Activated B cell treated with CpG ODN at 0.5 μM for 24 hours (primary cell): Measurements from ENCODE around the gene OMP. TPM values are rescaled to one million over a fixed set of nuclear protein-coding genes. Genes with fewer than 3 reads are reported as not detected.

Source experiments
- ATAC-seq: fragments of 200-7000 bp; cut with Tn5 transposase; one replicate; pipeline ENCODE4 v1.10.0; 2021; ENCODE audit warnings: low read depth, mild to moderate bottlenecking, moderate library complexity
- CTCF ChIA-PET: fragments of 350-600 bp; sonication (Branson Sonifier 250); formaldehyde crosslinking; loops from one replicate; lab custom pipeline; 2021; ENCODE audit warnings: antibody characterized with exemption; lab: Charles Lee
- POLR2A ChIA-PET: fragments of 350-600 bp; sonication (Branson Sonifier 250); formaldehyde crosslinking; loops from one replicate; lab custom pipeline; 2021; ENCODE audit warnings: antibody characterized with exemption; lab: Charles Lee
- DNase-seq: peaks from one replicate; pipeline ENCODE4 v3.0.0; 2022
- H3K27ac Mint-ChIP-seq: one replicate; pipeline ENCODE4 v1.8.0; 2020; ENCODE audit warnings: mixed read lengths
- H3K27me3 Mint-ChIP-seq: one replicate; pipeline ENCODE4 v1.8.0; 2021; ENCODE audit warnings: mixed read lengths
- H3K36me3 Mint-ChIP-seq: one replicate; pipeline ENCODE4 v1.8.0; 2021; ENCODE audit warnings: low read depth, mixed read lengths
- H3K4me1 Mint-ChIP-seq: one replicate; pipeline ENCODE4 v1.8.0; 2021; ENCODE audit warnings: mixed read lengths
- H3K4me3 Mint-ChIP-seq: one replicate; pipeline ENCODE4 v1.8.0; 2020; ENCODE audit warnings: mild to moderate bottlenecking, mixed read lengths
- H3K9me3 Mint-ChIP-seq: one replicate; pipeline ENCODE4 v1.8.0; 2020; ENCODE audit warnings: mixed read lengths
- CTCF ChIP-seq: fragments of 200-600 bp; IDR thresholded peaks from one replicate; pipeline ENCODE4 v1.8.0; 2022; ENCODE audit warnings: antibody characterized with exemption, mild to moderate bottlenecking
- intact Hi-C: fragments of 100-400 bp; cut with micrococcal nuclease; formaldehyde crosslinking; loops from one replicate; pipeline ENCODE4 v1.15.1; 2024
- total RNA-seq: library from RNA; stranded (reverse); gene quantifications from 2 replicates; pipeline ENCODE4 v1.2.3, GENCODE V29; 2022

OMP gene
- total RNA-seq, 1 donor from 2014 or later, result not detected

GRCh38 chr11:77064648-77065217 lies 37.9 kb upstream of the OMP start:
- H3K27ac Mint-ChIP-seq, result no peak overlapping the region
- CTCF ChIA-PET, result interaction anchor here (1.7 kb wide), 1 partner anchor 27 kb away, joined by 9 read pairs; no protein-coding TSS in a partner anchor
- no peak for TF ChIP-seq CTCF
- ATAC-seq, result no peak
- POLR2A ChIA-PET, result no interaction called here
- intact Hi-C loops, result loop anchor here (10.0 kb wide), 1 partner anchor 410 kb away; the partner anchor contains the start of gene PAK1
- DNase-seq, result no peak
- peak overlapping the region; percentile 3 for H3K4me3 Mint-ChIP-seq
- no peaks in the 10 kb centered on the region for H3K36me3 Mint-ChIP-seq
- H3K27me3 Mint-ChIP-seq, result no peaks in the 10 kb centered on the region
- peaks cover 10% of the 10 kb centered on the region for H3K4me1 Mint-ChIP-seq
- peaks cover 3% of the 10 kb centered on the region for H3K9me3 Mint-ChIP-seq

- Mint-ChIP-seq H3K27ac (peak overlapping the region; percentile 54), H3K4me3 (peak overlapping the region; percentile 85), H3K27me3 (no peaks in the 10 kb centered on the region), H3K9me3 (peaks cover 3% of the 10 kb centered on the region), H3K4me1 (peaks cover 10% of the 10 kb centered on the region), H3K36me3 (no peaks in the 10 kb centered on the region)
- ATAC-seq (no peak), DNase-seq (no peak)
- ChIA-PET CTCF (interaction anchor here (1.7 kb wide), 1 partner anchor 26 kb away, joined by 9 read pairs; no protein-coding TSS in a partner anchor), POLR2A (no interaction called here)
- intact Hi-C loops, result loop anchor here (1.0 to 10.0 kb wide), 4 partner anchors 19 to 409 kb away; partner anchors contain the start of genes ACER3 and PAK1
- TF ChIP-seq CTCF, result no peak
These were observed 36.8 kb upstream of the OMP start for GRCh38 chr11:77065878-77066228.

GRCh38 chr11:77066229-77067042 lies 36.2 kb upstream of the OMP start, which contains the start of gene CAPN5:
CAPN5 (plus strand) TSS chr11:77066971; CDS start chr11:77084887, 17,916 bp downstream.
- TF ChIP-seq CTCF, result no peak
- Mint-ChIP-seq H3K27me3 (no peaks in the 10 kb centered on the region), H3K4me1 (peaks cover 10% of the 10 kb centered on the region), H3K9me3 (no peaks in the 10 kb centered on the region), H3K4me3 (peak within 1 kb of the TSS; percentile 85), H3K27ac (peak within 1 kb of the TSS; percentile 54), H3K36me3 (no peaks in the 10 kb centered on the region)
- peak; percentile 95 for ATAC-seq
- intact Hi-C loops, result loop anchor here (1.0 to 10.0 kb wide), 4 partner anchors 19 to 408 kb away; partner anchors contain the start of genes ACER3 and PAK1
- POLR2A ChIA-PET, result interaction anchor here (1.0 kb wide), 1 partner anchor 19 kb away, joined by 11 read pairs; no protein-coding TSS in a partner anchor
- peak; percentile 93 for DNase-seq
- CTCF ChIA-PET, result interaction anchor here (1.7 kb wide), 1 partner anchor 25 kb away, joined by 9 read pairs; no protein-coding TSS in a partner anchor

- Mint-ChIP-seq H3K9me3 (no peaks in the 10 kb centered on the region), H3K27ac (no peak overlapping the region), H3K4me1 (peaks cover 10% of the 10 kb centered on the region), H3K27me3 (no peaks in the 10 kb centered on the region), H3K36me3 (no peaks in the 10 kb centered on the region), H3K4me3 (peak overlapping the region; percentile 68)
- TF ChIP-seq CTCF, result no peak
- ATAC-seq, result no peak
- POLR2A ChIA-PET, result no interaction called here
- CTCF ChIA-PET, result no interaction called here
- peak; percentile 15 for DNase-seq
- intact Hi-C loops, result loop anchor here (2.0 to 10.0 kb wide), 2 partner anchors 207 to 407 kb away; partner anchors contain the start of genes ACER3 and PAK1
These were observed 34.7 kb upstream of the OMP start for GRCh38 chr11:77067861-77068443.
